ENCODE results near the gene SLC37A4.

Gene SLC37A4

DNA sequence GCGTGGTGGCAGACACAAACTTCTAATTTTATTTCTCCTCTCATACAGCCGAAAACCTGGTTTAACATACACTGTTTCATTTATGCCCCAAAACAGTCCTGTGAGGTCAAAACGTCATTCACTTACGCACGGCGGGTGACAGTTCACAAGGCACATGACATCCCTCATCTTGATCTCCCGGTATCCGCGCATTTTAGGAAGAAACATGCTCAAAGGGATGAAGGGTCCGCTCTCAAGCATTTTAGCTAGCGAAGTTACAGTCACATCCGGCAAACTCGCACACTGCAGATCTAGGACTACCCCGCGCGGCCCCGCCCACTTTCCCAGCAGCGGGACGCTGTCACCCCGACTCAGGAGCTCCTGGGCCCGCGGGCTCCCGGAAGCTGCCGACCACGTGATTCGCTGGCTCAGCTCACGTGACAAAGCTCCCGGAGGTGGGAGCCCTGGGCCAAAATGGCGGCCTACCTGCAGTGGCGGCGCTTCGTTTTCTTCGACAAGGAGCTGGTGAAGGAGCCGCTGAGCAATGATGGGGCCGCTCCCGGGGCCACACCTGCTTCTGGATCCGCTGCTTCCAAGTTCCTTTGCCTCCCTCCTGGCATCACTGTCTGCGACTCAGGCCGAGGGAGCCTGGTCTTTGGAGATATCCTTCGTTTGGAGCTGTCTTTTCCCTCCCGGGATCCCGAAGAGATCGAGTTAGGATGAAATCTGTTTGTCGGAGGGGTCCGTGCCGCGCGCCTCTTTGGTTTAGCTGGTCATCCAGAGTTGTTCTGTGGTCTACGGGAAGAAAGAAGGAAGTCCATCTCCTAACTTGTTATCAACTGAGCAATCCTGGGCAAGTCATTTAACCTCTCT, 36.9 kb upstream of the SLC37A4 start, which contains the start of gene VPS11:
TSS of gene VPS11 (plus strand) at position 448 of the 852 bp plus-strand sequence. CDS start at position 454, 6 bp downstream.
- TF ChIP-seq POLR2AphosphoS5 (IDR thresholded peaks at IDR 0.05; ENCODE audit: low read depth) (peak; percentile 67; the same call in 1 of the 2 replicates), SPI1 (IDR thresholded peaks at IDR 0.05; ENCODE audit: borderline replicate concordance, low read depth) (peak; percentile 41; the same call in 1 of the 2 replicates), REST (IDR thresholded peaks at IDR 0.05; ENCODE audit: insufficient replicate concordance, low read depth) (peak; percentile 61), GABPA (IDR thresholded peaks at IDR 0.05; ENCODE audit: low read depth) (peak; percentile 51)
- TF ChIP-seq, protein P1, sequence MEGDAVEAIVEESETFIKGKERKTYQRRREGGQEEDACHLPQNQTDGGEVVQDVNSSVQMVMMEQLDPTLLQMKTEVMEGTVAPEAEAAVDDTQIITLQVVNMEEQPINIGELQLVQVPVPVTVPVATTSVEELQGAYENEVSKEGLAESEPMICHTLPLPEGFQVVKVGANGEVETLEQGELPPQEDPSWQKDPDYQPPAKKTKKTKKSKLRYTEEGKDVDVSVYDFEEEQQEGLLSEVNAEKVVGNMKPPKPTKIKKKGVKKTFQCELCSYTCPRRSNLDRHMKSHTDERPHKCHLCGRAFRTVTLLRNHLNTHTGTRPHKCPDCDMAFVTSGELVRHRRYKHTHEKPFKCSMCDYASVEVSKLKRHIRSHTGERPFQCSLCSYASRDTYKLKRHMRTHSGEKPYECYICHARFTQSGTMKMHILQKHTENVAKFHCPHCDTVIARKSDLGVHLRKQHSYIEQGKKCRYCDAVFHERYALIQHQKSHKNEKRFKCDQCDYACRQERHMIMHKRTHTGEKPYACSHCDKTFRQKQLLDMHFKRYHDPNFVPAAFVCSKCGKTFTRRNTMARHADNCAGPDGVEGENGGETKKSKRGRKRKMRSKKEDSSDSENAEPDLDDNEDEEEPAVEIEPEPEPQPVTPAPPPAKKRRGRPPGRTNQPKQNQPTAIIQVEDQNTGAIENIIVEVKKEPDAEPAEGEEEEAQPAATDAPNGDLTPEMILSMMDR (IDR thresholded peaks at IDR 0.05; ENCODE audit: insufficient read depth, low read length) = no peak
- H3K4me3 ChIP-seq (replicated peaks; ENCODE audit: insufficient read depth, low read length) = peak within 1 kb of the TSS; percentile 80
- peak; percentile 96 to 98 for DNase-seq (ENCODE audit: low read depth in 1 of 2, low spot score in 1 of 2)
- H3K27ac ChIP-seq (replicated peaks) = peak within 1 kb of the TSS; percentile 86
- no peaks in the 10 kb centered on the region for H3K27me3 ChIP-seq (ENCODE audit: insufficient read depth, poor library complexity, severe bottlenecking)

DNA sequence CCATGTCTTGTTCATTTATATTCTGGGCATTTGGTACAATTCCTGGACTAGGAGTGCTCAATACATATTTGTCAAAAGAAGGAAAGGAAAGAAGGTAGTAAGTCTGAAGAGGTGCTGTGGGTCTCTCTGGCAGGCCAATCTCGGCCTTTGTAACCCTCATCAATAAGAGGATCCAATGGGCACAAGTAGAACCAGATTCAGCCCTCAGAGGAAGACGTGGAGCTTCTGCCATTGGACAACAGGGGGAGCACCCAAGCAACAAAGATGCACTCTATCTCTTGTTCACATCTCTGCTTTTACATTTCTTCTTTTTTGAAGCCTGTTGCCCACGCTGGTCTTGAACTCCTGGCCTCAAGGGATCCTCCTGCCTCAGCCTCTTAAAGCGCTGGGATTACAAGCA, 34.7 kb upstream of the SLC37A4 start:
- Histone ChIP-seq H3K27me3 (ENCODE audit: insufficient read depth, poor library complexity, severe bottlenecking) (no peaks in the 10 kb centered on the region), H3K4me3 (replicated peaks; ENCODE audit: insufficient read depth, low read length) (no peak overlapping the region), H3K27ac (replicated peaks) (no peak overlapping the region)
- peak in 1 of 2 experiments; percentile 61 for DNase-seq (ENCODE audit: low read depth in 1 of 2, low spot score in 1 of 2)
- TF ChIP-seq POLR2AphosphoS5 (IDR thresholded peaks at IDR 0.05; ENCODE audit: low read depth) = no peak
- TF ChIP-seq, protein P1 (IDR thresholded peaks at IDR 0.05; ENCODE audit: insufficient read depth, low read length) = peak; percentile 67

DNA sequence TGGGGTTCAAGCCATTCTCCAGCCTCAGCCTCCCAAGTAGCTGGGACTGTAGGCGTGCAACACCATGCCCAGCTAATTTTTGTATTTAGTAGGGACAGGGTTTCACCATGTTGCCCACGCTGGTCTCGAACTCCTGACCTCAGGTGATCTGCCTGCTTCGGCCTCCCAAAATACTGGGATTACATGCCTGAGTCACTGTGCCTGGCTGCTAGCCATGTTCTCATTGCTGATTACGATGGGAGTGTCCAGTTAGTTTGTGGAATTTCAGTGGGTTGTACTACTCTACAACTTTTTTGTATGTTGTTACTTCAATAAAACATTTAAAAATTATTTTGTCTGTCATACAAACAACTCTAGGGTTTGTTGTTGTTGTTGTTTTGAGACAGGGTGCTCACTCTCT, 32.1 kb upstream of the SLC37A4 start:
- no peaks in the 10 kb centered on the region for H3K27me3 ChIP-seq (ENCODE audit: insufficient read depth, poor library complexity, severe bottlenecking)
- TF ChIP-seq, protein P1 (IDR thresholded peaks at IDR 0.05; ENCODE audit: insufficient read depth, low read length) = no peak
- TF ChIP-seq SPI1 (IDR thresholded peaks at IDR 0.05; ENCODE audit: borderline replicate concordance, low read depth) = no peak
- TF ChIP-seq POLR2AphosphoS5 (IDR thresholded peaks at IDR 0.05; ENCODE audit: low read depth) = no peak
- no peak for TF ChIP-seq GABPA (IDR thresholded peaks at IDR 0.05; ENCODE audit: low read depth)
- TF ChIP-seq REST (IDR thresholded peaks at IDR 0.05; ENCODE audit: insufficient replicate concordance, low read depth) = no peak
- no peak overlapping the region for H3K4me3 ChIP-seq (replicated peaks; ENCODE audit: insufficient read depth, low read length)
- no peak overlapping the region for H3K27ac ChIP-seq (replicated peaks)
- no peak for DNase-seq (ENCODE audit: low read depth in 1 of 2, low spot score in 1 of 2)
